ENCODE data around the gene PSG7. TPM values are rescaled to one million over a fixed set of nuclear protein-coding genes. Genes with fewer than 3 reads are reported as not detected.
"Not testable (repeated sequence)": the region's sequence is repeated elsewhere in the genome, so short reads cannot be mapped to it uniquely, and the experiment has no call there.

The PSG7 gene
- polyA plus RNA-seq, 1 of the 3 experiments (the other 2 are of a cell fraction), result 0.05 TPM

DNA sequence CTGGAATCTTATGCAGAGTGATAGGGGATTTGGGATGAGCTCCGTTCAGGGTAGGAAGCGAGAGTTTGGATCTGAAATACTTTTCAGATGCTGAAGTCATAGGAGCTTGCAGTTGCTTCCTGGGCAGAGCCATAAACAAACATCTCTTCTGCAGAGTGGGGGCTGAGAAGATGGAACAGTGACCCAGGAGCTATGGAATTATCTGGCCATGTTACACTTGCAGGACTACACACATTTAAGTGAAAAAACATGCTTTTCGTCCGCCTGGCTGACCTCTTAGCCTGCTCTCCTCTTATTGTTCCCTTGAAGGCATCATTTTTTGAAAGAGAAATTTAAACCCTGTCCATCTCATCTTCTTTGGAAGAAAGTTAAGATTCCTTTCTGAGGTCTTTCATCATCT lies 48.6 kb upstream of the PSG7 start (continued):
- TF ChIP-seq, protein P1, sequence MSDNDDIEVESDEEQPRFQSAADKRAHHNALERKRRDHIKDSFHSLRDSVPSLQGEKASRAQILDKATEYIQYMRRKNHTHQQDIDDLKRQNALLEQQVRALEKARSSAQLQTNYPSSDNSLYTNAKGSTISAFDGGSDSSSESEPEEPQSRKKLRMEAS (IDR thresholded peaks at IDR 0.05; ENCODE audit: low read depth), result no peak
- no peak for TF ChIP-seq MEF2A (IDR thresholded peaks at IDR 0.05; ENCODE audit: borderline replicate concordance, low read depth)
- TF ChIP-seq, protein P2, sequence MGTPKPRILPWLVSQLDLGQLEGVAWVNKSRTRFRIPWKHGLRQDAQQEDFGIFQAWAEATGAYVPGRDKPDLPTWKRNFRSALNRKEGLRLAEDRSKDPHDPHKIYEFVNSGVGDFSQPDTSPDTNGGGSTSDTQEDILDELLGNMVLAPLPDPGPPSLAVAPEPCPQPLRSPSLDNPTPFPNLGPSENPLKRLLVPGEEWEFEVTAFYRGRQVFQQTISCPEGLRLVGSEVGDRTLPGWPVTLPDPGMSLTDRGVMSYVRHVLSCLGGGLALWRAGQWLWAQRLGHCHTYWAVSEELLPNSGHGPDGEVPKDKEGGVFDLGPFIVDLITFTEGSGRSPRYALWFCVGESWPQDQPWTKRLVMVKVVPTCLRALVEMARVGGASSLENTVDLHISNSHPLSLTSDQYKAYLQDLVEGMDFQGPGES (IDR thresholded peaks at IDR 0.05; ENCODE audit: low read depth, low read length), result no peak

DNA sequence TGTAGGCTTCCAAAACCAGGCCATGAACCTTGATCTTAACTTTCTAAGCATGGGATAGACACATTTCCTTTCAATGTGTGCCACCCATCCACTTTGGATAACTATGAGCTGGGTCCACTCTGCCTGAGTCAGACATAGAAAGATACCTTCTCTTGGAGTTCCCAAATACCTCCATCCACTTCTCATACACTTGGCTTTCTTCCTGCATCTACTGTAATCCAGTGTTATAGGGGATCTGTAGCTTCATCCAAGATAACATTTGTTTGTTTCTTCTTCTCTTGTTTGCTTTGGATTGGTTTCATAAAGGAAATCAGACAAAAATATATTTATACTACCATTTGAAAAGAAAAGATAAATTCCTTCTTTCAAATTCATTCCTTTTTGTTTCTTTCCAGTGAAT lies 45.1 kb upstream of the PSG7 start:
- H3K36me3 ChIP-seq (replicated peaks in 1 of 2; ENCODE audit: control insufficient read depth in 1 of 2, insufficient read depth in 2 of 2, low read length in 1 of 2); H3K79me2 ChIP-seq (ENCODE audit: insufficient read depth); H3K4me1 ChIP-seq (ENCODE audit: control insufficient read depth in 1 of 2, insufficient read depth in 2 of 2, low read depth in 1 of 2, low read length in 1 of 2); CTCF ChIA-PET; H3K4me3 ChIP-seq (ENCODE audit: low read depth in 2 of 2, low read length in 1 of 2); H3K4me2 ChIP-seq; POLR2A ChIA-PET; H3K9ac ChIP-seq; H3K27ac ChIP-seq (ENCODE audit: low read depth in 2 of 2, low read length in 1 of 2); H3K9me3 ChIP-seq; H3K27me3 ChIP-seq (ENCODE audit: insufficient read depth); H4K20me1 ChIP-seq (ENCODE audit: insufficient read depth); H2AFZ ChIP-seq (ENCODE audit: low read depth); DNase-seq; H3K9me2 ChIP-seq; H3F3A ChIP-seq (replicated peaks; ENCODE audit: insufficient read depth): not testable (repeated sequence)

DNA sequence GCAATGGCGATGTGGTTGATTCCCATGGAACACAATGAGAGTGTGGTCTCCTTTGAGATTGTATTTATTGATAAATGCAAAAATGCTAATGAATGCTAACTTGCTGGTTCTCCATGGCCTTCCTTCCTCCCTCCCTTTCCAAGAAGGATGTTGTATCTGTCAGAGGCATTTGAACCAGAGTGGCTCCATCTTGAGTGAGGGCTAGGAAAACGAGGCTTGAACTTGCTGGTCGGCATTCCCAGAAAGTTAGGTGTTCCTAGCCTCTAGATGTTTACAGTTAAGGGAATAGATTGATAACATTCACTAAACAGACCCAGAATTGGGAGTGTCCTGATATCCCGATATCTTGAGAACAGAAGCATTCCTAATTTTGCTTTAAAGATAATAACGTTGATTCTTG lies 34.4 kb upstream of the PSG7 start:
- H3F3A ChIP-seq (replicated peaks; ENCODE audit: insufficient read depth); H3K79me2 ChIP-seq (ENCODE audit: insufficient read depth); H3K4me2 ChIP-seq; DNase-seq; H3K27ac ChIP-seq (ENCODE audit: low read depth in 2 of 2, low read length in 1 of 2); H4K20me1 ChIP-seq (ENCODE audit: insufficient read depth); H3K9me3 ChIP-seq; H3K9ac ChIP-seq; H3K9me2 ChIP-seq; H3K36me3 ChIP-seq (replicated peaks in 1 of 2; ENCODE audit: control insufficient read depth in 1 of 2, insufficient read depth in 2 of 2, low read length in 1 of 2); POLR2A ChIA-PET; H3K4me1 ChIP-seq (ENCODE audit: control insufficient read depth in 1 of 2, insufficient read depth in 2 of 2, low read depth in 1 of 2, low read length in 1 of 2); H3K4me3 ChIP-seq (ENCODE audit: low read depth in 2 of 2, low read length in 1 of 2); CTCF ChIA-PET; H3K27me3 ChIP-seq (ENCODE audit: insufficient read depth): not testable (repeated sequence)
- WGBS (ENCODE audit: low lambda C conversion rate), result 50% methylated on average over 5 of the region's 5 CpGs
- H2AFZ ChIP-seq (ENCODE audit: low read depth), result 0 out of 2 replicates have a peak overlapping the region, but pooled peaks have one; percentile 35

DNA sequence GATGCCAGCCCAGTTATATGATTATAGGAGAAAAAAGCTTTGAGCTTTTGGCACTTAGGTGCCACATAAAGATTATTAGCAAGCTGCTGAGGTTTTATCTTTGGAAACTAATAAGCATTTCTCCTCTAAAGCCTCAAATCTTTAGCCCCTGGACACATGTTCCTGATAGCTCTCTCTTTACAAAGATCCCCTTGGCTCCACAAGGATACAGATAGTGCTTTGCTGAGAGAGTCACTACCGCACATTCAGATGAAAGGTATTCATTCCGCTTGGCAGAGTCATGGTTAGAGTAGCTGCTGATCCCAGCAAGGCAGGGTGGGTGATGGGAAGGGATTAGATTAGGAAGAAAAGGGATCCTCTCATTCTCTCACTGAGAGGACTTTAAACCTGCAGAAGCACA lies 28.2 kb upstream of the PSG7 start:
- no peaks in the 10 kb centered on the region for H3K27me3 ChIP-seq (ENCODE audit: insufficient read depth)
- peaks cover 0 to 18% of the 10 kb centered on the region in 2 experiments; a peak in 1 of 4 replicates for H3K4me1 ChIP-seq (ENCODE audit: control insufficient read depth in 1 of 2, insufficient read depth in 2 of 2, low read depth in 1 of 2, low read length in 1 of 2)
- H3K36me3 ChIP-seq (replicated peaks in 1 of 2; ENCODE audit: control insufficient read depth in 1 of 2, insufficient read depth in 2 of 2, low read length in 1 of 2), result no peaks in the 10 kb centered on the region
- peak overlapping the region; percentile 66 for H3K9ac ChIP-seq
- H3K9me3 ChIP-seq, result no peaks in the 10 kb centered on the region
- 6% methylated on average over 2 of the region's 2 CpGs for WGBS (ENCODE audit: low lambda C conversion rate)
- peak overlapping the region; percentile 35 for H3K4me2 ChIP-seq
- H3F3A ChIP-seq (replicated peaks; ENCODE audit: insufficient read depth), result peaks cover 35% of the 10 kb centered on the region
- peak; percentile 0 for DNase-seq
- 0 out of 4 replicates have a peak overlapping the region, but pooled peaks of 1 of the 2 experiments have one; percentile 10 for H3K4me3 ChIP-seq (ENCODE audit: low read depth in 2 of 2, low read length in 1 of 2)
- ChIA-PET CTCF (no interaction called here), POLR2A (no interaction called here)
- peak overlapping the region; percentile 46; the same call in 1 of the 2 replicates for H2AFZ ChIP-seq (ENCODE audit: low read depth)
- no peaks in the 10 kb centered on the region for H3K79me2 ChIP-seq (ENCODE audit: insufficient read depth)
- H3K27ac ChIP-seq (ENCODE audit: low read depth in 2 of 2, low read length in 1 of 2), result peak overlapping the region in 1 of 2 experiments; percentile 93; a peak in 3 of 4 replicates
- H3K9me2 ChIP-seq, result no peaks in the 10 kb centered on the region
- no peaks in the 10 kb centered on the region for H4K20me1 ChIP-seq (ENCODE audit: insufficient read depth)
- TF ChIP-seq RXRA (IDR thresholded peaks at IDR 0.05; ENCODE audit: borderline replicate concordance, low read depth) (peak; percentile 20; the same call in 1 of the 2 replicates), FOXM1 (IDR thresholded peaks at IDR 0.05; ENCODE audit: low read depth) (no peak), NFIC (IDR thresholded peaks at IDR 0.05; ENCODE audit: borderline replicate concordance) (peak; percentile 77), TCF12 (IDR thresholded peaks at IDR 0.05) (peak; percentile 75), EP300 (IDR thresholded peaks at IDR 0.05; ENCODE audit: borderline replicate concordance in 1 of 2, low read depth in 1 of 2, low read length in 1 of 2) (peak in 1 of 2 experiments; percentile 77; a peak in 2 of 4 replicates), RFX5 (IDR thresholded peaks at IDR 0.05; ENCODE audit: low read length) (no peak), POLR2AphosphoS5 (IDR thresholded peaks at IDR 0.05; ENCODE audit: low read depth, low read length) (peak; percentile 45; the same call in 1 of the 2 replicates)
- TF ChIP-seq, protein P3, sequence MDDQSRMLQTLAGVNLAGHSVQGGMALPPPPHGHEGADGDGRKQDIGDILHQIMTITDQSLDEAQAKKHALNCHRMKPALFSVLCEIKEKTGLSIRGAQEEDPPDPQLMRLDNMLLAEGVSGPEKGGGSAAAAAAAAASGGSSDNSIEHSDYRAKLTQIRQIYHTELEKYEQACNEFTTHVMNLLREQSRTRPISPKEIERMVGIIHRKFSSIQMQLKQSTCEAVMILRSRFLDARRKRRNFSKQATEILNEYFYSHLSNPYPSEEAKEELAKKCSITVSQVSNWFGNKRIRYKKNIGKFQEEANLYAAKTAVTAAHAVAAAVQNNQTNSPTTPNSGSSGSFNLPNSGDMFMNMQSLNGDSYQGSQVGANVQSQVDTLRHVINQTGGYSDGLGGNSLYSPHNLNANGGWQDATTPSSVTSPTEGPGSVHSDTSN (IDR thresholded peaks at IDR 0.05), result peak; percentile 58
- TF ChIP-seq, protein P1 (IDR thresholded peaks at IDR 0.05; ENCODE audit: low read depth), result peak; percentile 88
- TF ChIP-seq, protein P4, sequence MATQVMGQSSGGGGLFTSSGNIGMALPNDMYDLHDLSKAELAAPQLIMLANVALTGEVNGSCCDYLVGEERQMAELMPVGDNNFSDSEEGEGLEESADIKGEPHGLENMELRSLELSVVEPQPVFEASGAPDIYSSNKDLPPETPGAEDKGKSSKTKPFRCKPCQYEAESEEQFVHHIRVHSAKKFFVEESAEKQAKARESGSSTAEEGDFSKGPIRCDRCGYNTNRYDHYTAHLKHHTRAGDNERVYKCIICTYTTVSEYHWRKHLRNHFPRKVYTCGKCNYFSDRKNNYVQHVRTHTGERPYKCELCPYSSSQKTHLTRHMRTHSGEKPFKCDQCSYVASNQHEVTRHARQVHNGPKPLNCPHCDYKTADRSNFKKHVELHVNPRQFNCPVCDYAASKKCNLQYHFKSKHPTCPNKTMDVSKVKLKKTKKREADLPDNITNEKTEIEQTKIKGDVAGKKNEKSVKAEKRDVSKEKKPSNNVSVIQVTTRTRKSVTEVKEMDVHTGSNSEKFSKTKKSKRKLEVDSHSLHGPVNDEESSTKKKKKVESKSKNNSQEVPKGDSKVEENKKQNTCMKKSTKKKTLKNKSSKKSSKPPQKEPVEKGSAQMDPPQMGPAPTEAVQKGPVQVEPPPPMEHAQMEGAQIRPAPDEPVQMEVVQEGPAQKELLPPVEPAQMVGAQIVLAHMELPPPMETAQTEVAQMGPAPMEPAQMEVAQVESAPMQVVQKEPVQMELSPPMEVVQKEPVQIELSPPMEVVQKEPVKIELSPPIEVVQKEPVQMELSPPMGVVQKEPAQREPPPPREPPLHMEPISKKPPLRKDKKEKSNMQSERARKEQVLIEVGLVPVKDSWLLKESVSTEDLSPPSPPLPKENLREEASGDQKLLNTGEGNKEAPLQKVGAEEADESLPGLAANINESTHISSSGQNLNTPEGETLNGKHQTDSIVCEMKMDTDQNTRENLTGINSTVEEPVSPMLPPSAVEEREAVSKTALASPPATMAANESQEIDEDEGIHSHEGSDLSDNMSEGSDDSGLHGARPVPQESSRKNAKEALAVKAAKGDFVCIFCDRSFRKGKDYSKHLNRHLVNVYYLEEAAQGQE (IDR thresholded peaks at IDR 0.05; ENCODE audit: low read depth, low read length), result no peak
- TF ChIP-seq, protein P5, sequence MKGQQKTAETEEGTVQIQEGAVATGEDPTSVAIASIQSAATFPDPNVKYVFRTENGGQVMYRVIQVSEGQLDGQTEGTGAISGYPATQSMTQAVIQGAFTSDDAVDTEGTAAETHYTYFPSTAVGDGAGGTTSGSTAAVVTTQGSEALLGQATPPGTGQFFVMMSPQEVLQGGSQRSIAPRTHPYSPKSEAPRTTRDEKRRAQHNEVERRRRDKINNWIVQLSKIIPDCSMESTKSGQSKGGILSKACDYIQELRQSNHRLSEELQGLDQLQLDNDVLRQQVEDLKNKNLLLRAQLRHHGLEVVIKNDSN (IDR thresholded peaks at IDR 0.05; ENCODE audit: borderline replicate concordance, low read depth), result no peak

Measured in SK-N-SH (cell line).